ENCODE measurements around the gene DNAJC12. TPM values are rescaled to one million over a fixed set of nuclear protein-coding genes. Genes with fewer than 3 reads are reported as not detected.

Gene DNAJC12
- total RNA-seq, 2 donors from 2014 or later = 8.2 to 26.2 TPM

DNA sequence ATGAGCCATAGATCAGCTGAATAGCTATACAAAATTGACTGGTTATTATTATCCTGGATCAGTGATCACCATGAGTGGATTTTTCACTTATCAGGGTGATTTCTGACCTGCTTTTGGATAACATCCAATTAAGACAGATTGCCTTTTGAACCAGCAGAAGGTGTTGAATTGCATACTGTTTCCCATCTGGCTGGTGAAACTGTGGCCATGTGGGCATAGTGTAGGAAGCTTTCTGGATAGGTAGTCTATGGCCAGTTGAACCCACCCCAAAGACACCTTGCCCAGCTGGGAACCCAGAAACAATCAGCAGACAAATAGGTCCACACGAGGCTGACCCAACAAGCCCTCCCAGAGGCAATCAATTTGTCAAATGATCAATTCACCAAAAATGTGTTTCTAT is 29.3 kb downstream of the DNAJC12 start:
- H3K36me3 ChIP-seq (replicated peaks in 1 of 2; ENCODE audit: insufficient read depth in 1 of 2, low read depth in 2 of 2) = no peaks in the 10 kb centered on the region
- 40 to 50% methylated on average over 1 of the region's 1 CpG for WGBS, 2 donors

DNA sequence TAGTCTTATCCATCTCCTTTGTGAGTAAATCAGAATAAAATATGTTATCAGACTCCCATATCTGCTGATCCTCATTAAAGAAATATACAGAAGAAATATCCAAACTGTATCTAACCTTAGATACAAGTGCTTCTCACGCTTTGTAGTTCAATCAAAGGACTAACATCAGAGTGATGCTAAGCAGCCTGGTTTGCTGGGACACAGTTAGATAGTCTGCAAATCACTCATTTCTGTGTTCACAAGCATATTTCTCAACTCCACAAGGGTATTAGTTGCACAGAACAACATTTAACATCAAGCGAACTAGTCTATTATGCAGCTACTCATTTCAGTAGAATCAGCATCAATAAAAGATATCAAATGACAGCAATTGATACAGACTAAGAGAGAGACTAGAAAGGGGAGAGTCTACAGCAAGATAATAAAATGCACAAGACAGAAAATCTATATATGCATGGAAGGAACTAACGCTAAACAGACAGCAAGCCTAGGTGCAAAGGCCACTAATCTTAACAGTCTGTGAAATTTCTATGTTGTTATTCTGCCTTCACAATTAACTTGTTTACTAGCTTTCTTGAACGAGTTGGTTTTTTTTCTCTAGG is 30.0 kb downstream of the DNAJC12 start:
- intact Hi-C loops (cut with DNase I) = no loop called here
- peaks cover 19% of the 10 kb centered on the region for H3K4me1 ChIP-seq
- 49 to 55% methylated on average over 4 of the region's 4 CpGs for WGBS, 2 donors
- no peak overlapping the region for H3K27ac ChIP-seq
- DNase-seq (no peak), ATAC-seq (no peak)
- no peak overlapping the region for H3K4me3 ChIP-seq
- no peaks in the 10 kb centered on the region for H3K9me3 ChIP-seq
- no peaks in the 10 kb centered on the region for H3K27me3 ChIP-seq
- H3K36me3 ChIP-seq (replicated peaks in 1 of 2; ENCODE audit: insufficient read depth in 1 of 2, low read depth in 2 of 2) = no peaks in the 10 kb centered on the region
- TF ChIP-seq, protein P1, sequence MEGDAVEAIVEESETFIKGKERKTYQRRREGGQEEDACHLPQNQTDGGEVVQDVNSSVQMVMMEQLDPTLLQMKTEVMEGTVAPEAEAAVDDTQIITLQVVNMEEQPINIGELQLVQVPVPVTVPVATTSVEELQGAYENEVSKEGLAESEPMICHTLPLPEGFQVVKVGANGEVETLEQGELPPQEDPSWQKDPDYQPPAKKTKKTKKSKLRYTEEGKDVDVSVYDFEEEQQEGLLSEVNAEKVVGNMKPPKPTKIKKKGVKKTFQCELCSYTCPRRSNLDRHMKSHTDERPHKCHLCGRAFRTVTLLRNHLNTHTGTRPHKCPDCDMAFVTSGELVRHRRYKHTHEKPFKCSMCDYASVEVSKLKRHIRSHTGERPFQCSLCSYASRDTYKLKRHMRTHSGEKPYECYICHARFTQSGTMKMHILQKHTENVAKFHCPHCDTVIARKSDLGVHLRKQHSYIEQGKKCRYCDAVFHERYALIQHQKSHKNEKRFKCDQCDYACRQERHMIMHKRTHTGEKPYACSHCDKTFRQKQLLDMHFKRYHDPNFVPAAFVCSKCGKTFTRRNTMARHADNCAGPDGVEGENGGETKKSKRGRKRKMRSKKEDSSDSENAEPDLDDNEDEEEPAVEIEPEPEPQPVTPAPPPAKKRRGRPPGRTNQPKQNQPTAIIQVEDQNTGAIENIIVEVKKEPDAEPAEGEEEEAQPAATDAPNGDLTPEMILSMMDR (IDR thresholded peaks at IDR 0.05) = no peak
- TF ChIP-seq POLR2A (IDR thresholded peaks at IDR 0.05) = no peak

More for the DNA sequence above, 29.3 kb downstream of the DNAJC12 start:
- DNase-seq = no peak
- ATAC-seq = no peak
- peaks cover 12% of the 10 kb centered on the region for H3K4me1 ChIP-seq
- no peak overlapping the region for H3K4me3 ChIP-seq
- no peak for TF ChIP-seq POLR2A (IDR thresholded peaks at IDR 0.05)
- no peak overlapping the region for H3K27ac ChIP-seq
- H3K27me3 ChIP-seq = no peaks in the 10 kb centered on the region
- H3K9me3 ChIP-seq = no peaks in the 10 kb centered on the region
- intact Hi-C loops (cut with DNase I) = no loop called here

DNA sequence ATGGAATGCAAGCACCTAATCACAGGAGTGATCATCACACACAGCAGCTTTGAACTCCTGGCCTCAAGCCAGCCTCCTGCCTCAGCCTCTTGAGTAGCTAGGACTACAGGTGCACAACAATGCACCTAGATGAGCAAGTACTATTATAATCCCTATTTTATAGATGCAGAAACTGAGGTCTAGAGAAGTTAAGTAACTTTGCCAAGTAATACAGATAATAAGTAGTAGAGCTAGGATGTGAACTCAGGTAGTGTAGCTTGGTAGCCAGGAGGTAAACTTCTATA is 33.7 kb downstream of the DNAJC12 start:
- Histone ChIP-seq H3K4me3 (no peak overlapping the region), H3K4me1 (peaks cover 31% of the 10 kb centered on the region), H3K36me3 (replicated peaks in 1 of 2; ENCODE audit: insufficient read depth in 1 of 2, low read depth in 2 of 2) (no peaks in the 10 kb centered on the region), H3K27me3 (no peaks in the 10 kb centered on the region), H3K27ac (peak overlapping the region in 1 of 4 donors; percentile 59), H3K9me3 (no peaks in the 10 kb centered on the region)
- intact Hi-C loops (cut with DNase I) = no loop called here
- DNase-seq (peak; percentile 26 to 51 (median 49)), ATAC-seq (no peak)
- TF ChIP-seq, protein P1 (IDR thresholded peaks at IDR 0.05) = no peak
- TF ChIP-seq POLR2A (IDR thresholded peaks at IDR 0.05) = no peak

DNA sequence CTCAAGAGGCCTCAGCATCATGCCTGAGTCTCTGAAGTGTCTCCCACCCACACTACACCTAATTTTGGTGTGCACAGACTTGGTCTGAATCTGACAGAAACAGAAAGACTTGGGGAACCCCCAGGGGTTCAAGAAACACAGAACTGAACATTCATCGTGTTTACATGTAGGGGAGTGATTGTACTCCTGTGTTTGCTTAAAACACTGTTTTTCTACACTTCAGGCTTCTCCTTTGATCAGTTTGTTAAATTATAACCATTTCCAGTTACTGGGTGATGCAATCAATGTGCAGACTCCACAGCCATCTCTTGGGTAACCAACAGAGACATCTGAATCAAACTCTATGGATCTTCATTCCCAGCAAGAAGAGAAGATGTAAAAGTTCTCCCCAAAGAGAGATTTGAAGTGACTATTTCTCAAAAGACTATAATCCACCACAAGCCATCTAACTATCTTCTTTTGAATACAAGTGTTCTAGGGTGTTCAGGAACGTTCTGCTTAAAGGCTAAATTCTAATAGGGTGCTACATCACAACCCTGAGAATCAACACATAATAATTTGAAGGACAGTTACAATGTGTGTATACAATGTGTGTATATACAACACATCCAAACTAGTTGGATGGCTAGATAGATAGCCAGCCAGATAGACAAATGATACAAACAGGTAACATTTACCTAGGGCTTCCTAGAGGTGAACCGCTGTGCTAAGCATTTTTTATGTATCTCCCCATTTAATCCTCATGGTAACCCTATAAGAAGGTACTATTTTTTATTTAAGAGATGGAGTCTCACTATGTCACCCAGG is 34.2 kb downstream of the DNAJC12 start:
- TF ChIP-seq POLR2A (IDR thresholded peaks at IDR 0.05) = no peak
- TF ChIP-seq, protein P1 (IDR thresholded peaks at IDR 0.05) = no peak
- DNase-seq (peak in 1 of 4 donors; percentile 8), ATAC-seq (peak; percentile 80)
- H3K27ac ChIP-seq = peak overlapping the region in 3 of 4 donors; percentile 6 to 59 (median 37)
- H3K27me3 ChIP-seq = no peaks in the 10 kb centered on the region
- H3K4me1 ChIP-seq = peaks cover 31% of the 10 kb centered on the region
- no peaks in the 10 kb centered on the region for H3K36me3 ChIP-seq (replicated peaks in 1 of 2; ENCODE audit: insufficient read depth in 1 of 2, low read depth in 2 of 2)
- no peaks in the 10 kb centered on the region for H3K9me3 ChIP-seq
- intact Hi-C loops (cut with DNase I) = no loop called here
- no peak overlapping the region for H3K4me3 ChIP-seq
- 52 to 65% methylated on average over 3 of the region's 3 CpGs for WGBS, 2 donors

DNA sequence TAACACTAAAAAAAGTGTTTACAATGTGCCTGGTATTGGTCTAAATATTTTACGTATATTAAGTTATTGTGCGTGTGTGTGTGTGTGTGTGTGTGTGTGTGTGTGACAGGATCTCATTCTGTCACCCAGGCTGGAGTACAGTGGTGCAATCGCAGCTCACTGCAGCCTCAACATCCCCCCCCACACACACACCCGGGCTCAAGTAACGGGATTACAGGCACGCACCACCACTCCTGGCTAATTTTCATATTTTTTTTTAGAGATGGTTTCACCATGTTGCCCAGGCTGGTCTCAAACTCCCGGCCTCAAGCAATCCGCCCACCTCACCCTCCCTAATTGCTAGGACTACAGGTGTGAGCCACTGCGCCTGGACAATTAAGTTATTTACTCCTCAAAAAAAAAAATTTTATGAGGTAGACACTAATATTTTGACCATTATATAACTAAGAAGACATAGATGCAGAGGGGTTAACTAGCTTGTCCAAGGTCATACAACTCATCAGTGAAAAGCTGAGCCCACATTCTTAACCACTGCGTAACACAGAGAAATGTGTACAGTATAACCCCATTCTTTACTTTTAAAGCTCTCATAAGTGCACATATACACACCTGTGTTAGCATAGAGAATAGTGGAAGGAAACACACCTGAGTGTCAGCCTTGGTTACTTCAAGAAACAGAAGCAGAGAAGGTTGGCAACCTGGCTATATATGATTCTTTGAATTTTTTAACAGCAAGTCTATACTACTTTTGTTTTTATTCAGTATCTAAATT is 35.0 kb downstream of the DNAJC12 start:
- Histone ChIP-seq H3K27ac (peak overlapping the region in 2 of 4 donors; percentile 37 to 59), H3K9me3 (no peaks in the 10 kb centered on the region), H3K36me3 (replicated peaks in 1 of 2; ENCODE audit: insufficient read depth in 1 of 2, low read depth in 2 of 2) (no peaks in the 10 kb centered on the region), H3K27me3 (no peaks in the 10 kb centered on the region), H3K4me1 (peaks cover 31% of the 10 kb centered on the region), H3K4me3 (no peak overlapping the region)
- TF ChIP-seq POLR2A (IDR thresholded peaks at IDR 0.05) = no peak
- TF ChIP-seq, protein P1 (IDR thresholded peaks at IDR 0.05) = no peak
- WGBS, 2 donors = 72 to 77% methylated on average over 10 of the region's 10 CpGs
- ATAC-seq (peak; percentile 34), DNase-seq (no peak)
- intact Hi-C loops (cut with DNase I) = no loop called here
